ENCODE data around the gene R3HDM4.

R3HDM4 gene

DNA sequence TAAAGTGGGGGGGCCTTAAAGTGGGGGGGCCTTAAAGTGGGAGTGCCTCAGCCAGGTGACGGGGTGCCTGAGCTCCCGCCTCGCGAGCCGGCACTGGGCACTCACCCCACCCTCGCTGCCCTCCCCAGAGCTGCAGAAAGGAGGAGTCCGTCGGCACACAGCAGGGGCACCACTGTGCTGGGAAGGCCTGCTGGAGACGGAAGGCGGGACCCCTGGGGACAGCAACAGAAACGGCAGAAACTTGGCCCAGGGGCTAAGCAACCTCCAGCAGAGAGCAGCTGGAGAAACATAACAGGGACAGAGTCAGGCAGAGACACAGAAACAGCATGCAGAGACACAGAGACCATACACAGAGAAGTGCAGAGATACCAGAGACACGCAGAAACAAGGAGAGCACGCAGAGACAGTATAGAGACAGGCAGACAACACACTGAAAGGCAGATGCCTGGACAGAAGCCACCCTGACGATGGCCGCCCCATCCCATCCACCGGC is 45.7 kb downstream of the R3HDM4 start:
- TF ChIP-seq, protein P1, sequence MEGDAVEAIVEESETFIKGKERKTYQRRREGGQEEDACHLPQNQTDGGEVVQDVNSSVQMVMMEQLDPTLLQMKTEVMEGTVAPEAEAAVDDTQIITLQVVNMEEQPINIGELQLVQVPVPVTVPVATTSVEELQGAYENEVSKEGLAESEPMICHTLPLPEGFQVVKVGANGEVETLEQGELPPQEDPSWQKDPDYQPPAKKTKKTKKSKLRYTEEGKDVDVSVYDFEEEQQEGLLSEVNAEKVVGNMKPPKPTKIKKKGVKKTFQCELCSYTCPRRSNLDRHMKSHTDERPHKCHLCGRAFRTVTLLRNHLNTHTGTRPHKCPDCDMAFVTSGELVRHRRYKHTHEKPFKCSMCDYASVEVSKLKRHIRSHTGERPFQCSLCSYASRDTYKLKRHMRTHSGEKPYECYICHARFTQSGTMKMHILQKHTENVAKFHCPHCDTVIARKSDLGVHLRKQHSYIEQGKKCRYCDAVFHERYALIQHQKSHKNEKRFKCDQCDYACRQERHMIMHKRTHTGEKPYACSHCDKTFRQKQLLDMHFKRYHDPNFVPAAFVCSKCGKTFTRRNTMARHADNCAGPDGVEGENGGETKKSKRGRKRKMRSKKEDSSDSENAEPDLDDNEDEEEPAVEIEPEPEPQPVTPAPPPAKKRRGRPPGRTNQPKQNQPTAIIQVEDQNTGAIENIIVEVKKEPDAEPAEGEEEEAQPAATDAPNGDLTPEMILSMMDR (IDR thresholded peaks at IDR 0.05; ENCODE audit: extremely low read depth, missing control alignments) = no peak
- no peak for DNase-seq (ENCODE audit: low spot score)

DNA sequence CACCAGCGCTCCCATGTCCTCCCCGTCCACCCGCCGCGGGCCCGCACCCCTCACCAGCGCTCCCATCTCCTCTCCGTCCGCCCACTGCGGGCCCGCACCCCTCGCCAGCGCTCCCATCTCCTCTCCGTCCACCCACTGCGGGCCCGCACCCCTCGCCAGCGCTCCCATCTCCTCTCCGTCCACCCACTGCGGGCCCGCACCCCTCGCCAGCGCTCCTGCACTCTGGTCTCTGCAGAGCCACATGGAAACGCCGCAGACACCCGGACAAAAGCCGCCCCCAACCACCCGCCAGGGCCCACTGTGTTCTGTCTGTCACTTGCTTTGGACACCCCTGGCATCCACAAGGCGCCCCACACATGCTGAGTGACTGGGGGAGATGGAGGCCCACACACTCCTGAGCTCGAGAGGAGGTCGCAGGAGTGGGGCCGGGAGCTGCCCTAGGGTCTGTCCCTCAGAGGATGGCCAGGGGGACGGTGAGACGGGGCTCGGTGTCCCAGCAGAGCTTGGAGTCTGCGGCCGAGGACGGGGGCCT is 46.2 kb downstream of the R3HDM4 start:
- no peak for DNase-seq (ENCODE audit: low spot score)
- TF ChIP-seq, protein P1 (IDR thresholded peaks at IDR 0.05; ENCODE audit: extremely low read depth, missing control alignments) = no peak

DNA sequence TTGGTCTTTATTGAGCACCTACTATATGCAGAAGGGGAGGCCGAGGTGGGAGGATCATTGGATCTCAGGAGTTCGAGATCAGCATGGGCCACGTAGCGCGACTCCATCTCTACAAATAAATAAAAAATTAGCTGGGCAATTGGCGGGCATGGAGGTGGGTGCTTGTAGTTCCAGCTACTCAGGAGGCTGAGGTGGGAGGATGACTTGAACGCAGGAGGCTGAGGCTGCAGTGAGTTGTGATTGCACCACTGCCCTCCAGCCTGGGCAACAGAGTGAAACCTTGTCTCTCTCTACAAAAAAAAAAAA is 49.8 kb downstream of the R3HDM4 start:
- TF ChIP-seq, protein P1 (IDR thresholded peaks at IDR 0.05; ENCODE audit: extremely low read depth, missing control alignments) = no peak
- no peak for DNase-seq (ENCODE audit: low spot score)

DNA sequence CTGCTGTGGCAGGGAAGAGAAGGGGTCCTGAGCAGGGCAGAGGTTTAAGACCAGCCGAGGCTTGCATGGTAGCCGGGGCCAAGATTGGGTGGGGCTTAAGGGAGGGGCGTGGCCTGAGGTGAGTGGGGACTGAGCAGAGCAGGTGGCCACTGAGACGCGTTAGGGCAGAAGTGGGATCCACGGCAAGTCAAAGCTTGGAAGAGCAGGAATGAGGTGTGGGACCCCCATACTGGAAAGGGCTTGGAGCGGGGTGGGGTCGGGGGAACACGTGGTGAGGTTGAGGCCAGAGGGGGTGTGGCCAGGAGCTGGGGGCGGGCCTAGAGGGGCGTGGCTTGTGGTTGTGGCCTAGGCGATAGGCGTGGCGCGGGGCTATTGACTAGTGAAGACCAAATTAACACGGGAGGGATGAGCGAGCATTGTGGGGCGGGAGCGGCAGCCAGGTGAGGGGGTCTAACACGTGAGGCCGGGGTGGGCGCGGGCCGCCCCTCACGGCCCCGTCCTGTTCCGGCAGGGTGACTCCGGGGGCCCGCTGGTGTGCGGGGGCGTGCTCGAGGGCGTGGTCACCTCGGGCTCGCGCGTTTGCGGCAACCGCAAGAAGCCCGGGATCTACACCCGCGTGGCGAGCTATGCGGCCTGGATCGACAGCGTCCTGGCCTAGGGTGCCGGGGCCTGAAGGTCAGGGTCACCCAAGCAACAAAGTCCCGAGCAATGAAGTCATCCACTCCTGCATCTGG is 50.3 kb downstream of the R3HDM4 start:
- peak; percentile 90 for DNase-seq (ENCODE audit: low spot score)
- TF ChIP-seq, protein P1 (IDR thresholded peaks at IDR 0.05; ENCODE audit: extremely low read depth, missing control alignments) = no peak

DNA sequence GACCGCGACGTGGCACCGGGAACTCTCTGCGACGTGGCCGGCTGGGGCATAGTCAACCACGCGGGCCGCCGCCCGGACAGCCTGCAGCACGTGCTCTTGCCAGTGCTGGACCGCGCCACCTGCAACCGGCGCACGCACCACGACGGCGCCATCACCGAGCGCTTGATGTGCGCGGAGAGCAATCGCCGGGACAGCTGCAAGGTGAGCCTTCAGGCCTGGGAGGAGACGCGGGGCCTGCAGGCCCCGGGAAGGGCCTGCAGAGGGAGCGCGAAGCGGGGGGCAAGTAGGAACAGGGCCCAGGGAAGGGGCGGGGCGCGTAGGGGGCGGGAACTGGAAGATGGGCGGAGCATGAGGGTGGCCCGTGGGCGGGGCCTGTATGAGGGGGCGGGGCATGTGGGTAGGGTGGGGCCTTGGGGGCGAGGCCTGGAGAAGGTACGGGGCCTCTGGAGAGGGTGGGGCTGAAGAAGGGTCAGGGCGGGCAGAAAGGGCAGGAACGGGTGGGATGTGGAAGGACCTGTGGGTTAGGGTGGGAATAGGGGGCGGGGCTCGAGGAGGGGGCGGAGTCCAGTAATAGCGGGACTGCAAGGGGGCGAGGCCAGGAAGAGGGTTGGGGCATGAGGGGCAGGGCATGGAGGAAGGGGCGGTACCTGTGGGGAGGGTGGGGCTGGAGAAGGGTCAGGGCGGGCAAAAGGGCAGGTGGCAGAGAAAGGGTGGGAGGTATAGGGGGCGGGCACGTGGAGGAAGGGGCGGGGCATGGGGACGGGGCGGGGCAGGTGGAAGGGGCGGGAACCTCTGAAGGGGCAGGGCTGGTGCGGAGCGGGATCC is 51.1 kb downstream of the R3HDM4 start:
- DNase-seq (ENCODE audit: low spot score) = peak; percentile 92
- TF ChIP-seq, protein P1 (IDR thresholded peaks at IDR 0.05; ENCODE audit: extremely low read depth, missing control alignments) = no peak

DNA sequence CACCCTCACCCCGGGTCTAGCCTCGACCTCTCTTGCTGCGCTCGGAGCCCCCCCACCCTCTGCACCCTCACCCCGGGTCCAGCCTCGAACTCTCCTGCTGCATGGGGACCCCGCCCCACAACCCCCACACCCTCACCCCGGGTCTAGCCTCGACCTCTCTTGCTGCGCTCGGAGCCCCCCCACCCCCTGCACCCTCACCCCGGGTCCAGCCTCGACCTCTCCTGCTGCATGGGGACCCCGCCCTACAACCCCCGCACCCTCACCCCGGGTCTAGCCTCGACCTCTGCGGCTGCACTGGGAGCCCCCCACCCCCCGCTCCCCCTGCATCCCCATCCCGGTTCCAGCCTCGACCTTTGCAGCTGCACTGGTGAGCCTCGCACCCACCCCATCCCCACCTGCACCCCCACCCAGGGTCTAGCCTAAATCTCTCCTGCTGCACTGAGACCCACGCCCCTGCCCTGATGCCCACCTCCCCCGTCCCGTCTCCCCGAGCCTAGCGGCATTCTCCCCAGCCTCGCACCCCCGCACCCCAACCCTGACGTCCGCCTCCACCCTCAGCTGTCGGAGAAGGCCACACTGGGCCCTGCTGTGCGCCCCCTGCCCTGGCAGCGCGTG is 51.8 kb downstream of the R3HDM4 start:
- no peak for DNase-seq (ENCODE audit: low spot score)
- TF ChIP-seq, protein P1 (IDR thresholded peaks at IDR 0.05; ENCODE audit: extremely low read depth, missing control alignments) = no peak

All from GM20000 (cell line).